Activated T-helper 9 cell treated with anti-CD3 and anti-CD28 coated beads, Interleukin-2, amount 50 U/mL, for 16 hours (primary cell): ENCODE data around the gene EPB41L5.
"Not testable (repeated sequence)": the region's sequence is repeated elsewhere in the genome, so short reads cannot be mapped to it uniquely, and the experiment has no call there.

Source experiments
- DNase-seq: peaks from one replicate; pipeline ENCODE4 v3.0.0-alpha.2; 2020; ENCODE audit warnings: low read depth

The EPB41L5 gene

DNA sequence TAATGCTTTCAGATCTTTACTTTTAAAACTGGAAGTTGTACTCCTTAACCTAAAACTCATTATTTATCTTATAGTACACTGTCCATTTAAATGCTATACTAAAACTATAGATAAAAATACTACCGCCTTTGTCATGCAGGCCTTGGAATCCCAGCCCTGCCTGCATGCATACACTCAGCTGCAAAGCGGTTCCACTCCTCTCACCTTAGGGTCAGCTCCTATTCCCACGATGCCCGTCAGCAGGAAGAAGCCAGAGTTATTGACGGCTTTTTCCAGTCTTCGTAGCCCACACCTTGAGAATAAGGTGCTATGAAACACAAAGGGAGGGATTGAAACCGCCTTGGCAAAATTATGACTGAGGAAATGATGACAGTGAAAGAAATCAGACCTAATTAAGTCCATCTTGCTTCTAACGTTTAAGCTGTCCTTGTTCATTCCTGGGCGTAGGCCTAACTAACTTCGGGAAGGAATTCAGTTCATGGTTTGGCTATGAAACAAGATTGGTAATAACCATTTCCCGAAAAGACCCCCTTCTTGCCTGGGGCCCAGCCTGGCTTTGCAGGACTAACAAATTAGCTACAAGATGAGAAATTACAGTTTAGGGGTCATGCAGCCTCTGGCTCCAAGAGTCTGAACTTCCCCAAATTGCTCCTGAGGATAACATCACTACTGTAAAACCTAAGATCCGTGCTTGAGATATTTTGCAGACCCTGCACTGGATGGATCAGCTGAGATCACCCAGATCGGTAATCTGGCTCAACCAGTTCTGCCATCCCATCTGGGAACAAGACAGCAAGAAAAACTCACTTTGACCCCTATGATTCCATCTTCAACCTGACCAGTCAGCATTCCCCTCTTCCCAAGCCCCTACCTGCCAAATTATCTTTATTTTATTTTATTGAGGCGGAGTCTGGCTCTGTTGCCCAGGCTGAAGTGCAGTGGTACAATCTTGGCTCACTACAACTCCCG is 17.1 kb downstream of the EPB41L5 start:
- no peak for DNase-seq

GRCh38 chr2:120032297-120032696 is 19.4 kb downstream of the EPB41L5 start:
- DNase-seq: no peak

DNA sequence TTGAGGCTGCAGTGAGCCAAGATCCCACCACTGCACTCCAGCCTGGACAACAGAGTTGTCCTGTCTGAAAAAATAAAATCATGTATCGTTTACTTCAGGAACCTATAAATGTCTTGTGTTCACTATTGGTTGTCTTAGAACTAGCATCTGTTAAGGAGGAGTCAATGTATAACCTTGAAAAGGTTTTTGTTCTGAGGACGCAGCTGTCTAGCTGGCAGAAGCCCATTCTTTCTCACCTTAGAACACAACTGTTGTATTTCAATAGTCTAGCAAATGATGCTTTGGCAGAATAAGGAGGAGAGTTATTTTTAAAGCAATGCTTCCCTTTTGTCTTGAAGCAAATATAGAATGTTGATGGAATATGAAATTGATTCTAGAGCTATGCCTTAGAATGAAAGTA is 21.1 kb downstream of the EPB41L5 start:
- DNase-seq: no peak

DNA sequence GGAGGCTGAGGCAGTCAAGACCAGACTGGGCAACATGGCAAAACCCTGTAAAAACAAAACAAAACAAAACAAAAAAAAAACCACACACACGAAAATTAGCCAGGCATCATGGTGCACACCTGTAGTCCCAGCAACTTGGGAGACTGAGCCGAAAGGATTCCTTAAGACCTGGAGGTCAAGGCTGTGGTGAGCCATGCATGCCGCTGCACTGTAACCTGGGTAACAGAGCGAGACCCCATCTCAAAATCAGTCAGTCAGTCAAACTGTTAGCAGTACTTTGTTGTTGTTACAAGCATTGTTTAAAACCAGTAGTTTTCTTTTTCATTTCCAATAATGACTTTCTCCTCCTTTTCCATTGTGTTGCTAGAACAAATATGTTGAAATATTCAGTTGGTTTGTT is 21.7 kb downstream of the EPB41L5 start:
- DNase-seq: no peak

GRCh38 chr2:120036145-120036544 is 23.3 kb downstream of the EPB41L5 start:
- DNase-seq: no peak

GRCh38 chr2:120037995-120038541 is 25.2 kb downstream of the EPB41L5 start:
- no peak for DNase-seq

GRCh38 chr2:120042359-120042758 is 29.5 kb downstream of the EPB41L5 start:
- no peak for DNase-seq

GRCh38 chr2:120044336-120044735 is 31.5 kb downstream of the EPB41L5 start:
- DNase-seq: no peak

DNA sequence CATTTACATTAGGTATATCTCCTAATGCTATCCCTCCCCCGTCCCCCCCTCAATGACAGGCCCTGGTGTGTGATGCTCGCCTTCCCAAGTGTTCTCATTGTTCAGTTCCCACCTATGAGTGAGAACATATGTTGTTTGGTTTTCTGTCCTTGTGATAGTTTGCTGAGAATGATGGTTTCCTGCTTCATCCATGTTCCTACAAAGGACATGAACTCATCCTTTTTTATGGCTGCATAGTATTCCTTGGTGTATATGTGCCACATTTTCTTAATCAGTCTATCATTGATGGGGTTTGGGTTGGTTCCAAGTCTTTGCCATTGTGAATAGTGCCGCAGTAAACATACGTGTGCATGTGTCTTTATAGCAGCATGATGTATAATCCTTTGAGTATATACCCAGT is 32.9 kb downstream of the EPB41L5 start:
- not testable (repeated sequence) for DNase-seq

- not testable (repeated sequence) for DNase-seq
Observed at GRCh38 chr2:120046252-120046651, 33.4 kb downstream of the EPB41L5 start.

DNA sequence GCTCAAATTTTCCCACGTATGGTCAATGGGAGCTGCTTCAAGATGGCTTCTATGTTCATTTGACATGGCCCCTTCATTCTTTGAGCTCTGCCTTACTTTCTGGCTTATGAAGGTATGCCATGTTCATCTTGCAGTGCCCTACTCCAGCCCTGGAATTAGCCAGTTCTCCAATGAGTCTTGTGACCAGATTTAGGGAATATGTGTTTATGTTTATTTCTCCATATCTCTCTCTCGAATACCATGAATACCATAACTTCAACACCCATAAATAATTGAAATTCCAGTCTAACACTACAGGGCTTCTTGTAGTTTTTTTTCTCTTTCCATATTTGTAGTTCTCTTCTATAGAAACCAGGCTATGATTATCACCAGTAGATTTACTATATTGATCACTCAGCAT is 39.7 kb downstream of the EPB41L5 start:
- no peak for DNase-seq

DNA sequence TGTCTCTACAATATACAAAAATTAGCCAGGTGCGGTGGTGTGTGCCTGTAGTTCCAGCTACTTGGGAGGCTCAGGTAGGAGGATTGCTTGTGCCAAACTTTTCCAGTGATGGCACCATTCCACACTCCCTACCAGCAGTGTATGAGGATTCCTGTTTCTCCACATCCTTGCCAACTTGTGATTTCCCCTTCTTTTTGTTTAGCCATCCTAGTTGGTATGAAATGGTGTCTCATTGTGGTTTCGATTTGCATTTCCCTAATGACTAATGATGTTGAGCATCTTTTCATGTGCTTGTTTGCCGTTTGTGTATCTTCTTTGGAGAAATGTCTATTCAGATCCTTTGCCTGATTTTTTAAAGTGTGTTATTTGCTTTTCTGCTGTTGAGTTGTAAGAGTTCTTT is 41.0 kb downstream of the EPB41L5 start:
- no peak for DNase-seq

DNA sequence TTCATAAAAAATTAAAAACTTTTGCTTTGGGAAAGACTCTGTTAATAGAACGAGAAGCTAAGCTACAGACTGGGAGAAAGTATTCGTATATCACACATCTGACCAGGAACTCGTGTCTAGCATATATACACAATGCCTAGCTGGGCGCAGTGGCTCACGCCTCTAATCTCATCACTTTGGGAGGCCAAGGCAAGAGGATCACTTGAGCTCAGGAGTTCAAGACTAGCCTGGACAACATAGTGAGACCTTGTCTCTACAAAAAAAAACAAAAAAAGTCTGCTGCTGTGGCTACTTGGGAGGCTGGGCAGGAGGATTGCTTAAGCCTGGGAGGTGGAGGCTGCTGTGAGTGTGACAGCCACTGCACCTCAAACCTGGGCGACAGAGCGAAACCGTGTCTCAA is 46.6 kb downstream of the EPB41L5 start:
- DNase-seq: no peak

DNA sequence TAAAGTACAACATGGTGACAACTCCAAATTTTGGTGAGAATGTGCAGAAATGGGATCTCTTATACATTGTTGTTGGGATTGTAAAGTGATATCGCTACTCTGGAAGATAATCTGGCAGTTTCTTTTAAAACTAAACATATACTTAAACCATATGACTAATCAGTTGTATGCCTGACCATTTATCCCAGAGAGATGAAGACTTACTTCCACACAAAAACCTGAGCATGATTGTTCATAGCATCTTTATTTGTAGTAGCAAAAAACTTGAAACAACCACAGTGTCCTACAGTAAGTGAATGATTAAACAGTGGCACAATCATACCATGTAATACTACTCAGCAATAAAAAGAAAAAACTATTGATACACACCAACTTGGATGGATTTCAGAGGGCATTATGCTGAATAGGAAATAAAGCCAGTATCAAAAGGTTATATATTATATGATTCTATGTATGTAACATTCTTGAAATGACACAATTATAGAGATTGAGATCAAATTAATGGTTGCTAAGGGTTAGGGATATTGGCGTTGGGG is 47.3 kb downstream of the EPB41L5 start:
- DNase-seq: no peak

DNA sequence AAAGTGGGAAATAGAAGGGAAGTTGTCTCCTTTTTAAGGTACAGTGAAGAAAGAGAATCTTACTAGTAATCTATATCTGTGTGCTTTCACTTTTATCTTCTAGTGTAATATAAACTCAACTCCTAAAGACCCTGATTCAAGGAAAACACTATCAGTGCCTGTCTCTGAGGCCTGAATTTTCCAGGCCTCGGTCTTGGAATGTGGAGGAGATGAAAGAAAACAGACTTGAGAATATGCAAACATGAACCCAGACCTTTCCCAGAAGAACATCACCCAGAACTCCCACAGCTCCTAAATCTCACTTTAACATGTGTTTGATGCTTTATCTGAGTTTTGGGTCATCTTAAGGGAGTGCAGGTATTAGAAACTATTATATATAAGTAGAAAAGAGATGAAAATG is 51.8 kb downstream of the EPB41L5 start:
- DNase-seq: no peak

DNA sequence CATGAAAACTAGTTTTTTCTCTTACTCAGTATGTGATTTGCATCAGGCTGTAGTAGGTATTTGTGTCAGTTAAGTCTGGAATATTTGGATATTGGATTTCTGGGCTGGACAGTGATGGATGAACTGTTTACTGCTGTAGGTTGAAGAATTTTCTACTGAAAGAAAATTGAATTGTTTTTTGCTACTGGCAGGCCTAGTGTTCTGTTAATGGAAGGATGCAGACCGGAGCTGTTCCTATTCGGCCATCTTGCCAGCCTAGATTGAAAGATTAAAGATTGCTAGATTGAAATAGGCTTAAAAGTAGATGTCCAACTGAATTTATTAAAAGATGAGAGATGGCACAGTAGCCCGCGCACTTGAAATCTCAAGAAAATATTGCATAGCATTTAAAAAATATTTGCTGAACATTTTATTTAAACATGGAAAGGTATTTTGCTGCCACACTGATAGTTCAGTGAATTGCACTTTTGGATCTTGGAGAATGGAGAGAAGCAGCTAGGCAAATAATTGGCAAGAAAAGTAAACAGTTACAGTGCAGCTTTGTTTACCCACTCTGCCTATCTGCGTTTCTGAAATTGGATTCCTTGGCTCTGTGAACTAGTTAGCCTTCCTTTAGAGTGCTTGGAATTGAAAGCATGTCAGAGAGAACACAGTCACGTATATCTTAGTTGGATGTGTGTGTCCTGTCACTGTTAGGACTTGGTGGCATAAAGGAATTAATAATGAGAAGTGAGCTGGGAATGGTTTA is 54.1 kb downstream of the EPB41L5 start:
- DNase-seq: no peak

- not testable (repeated sequence) for DNase-seq
Observed at GRCh38 chr2:120068040-120068658, 55.3 kb downstream of the EPB41L5 start.

DNA sequence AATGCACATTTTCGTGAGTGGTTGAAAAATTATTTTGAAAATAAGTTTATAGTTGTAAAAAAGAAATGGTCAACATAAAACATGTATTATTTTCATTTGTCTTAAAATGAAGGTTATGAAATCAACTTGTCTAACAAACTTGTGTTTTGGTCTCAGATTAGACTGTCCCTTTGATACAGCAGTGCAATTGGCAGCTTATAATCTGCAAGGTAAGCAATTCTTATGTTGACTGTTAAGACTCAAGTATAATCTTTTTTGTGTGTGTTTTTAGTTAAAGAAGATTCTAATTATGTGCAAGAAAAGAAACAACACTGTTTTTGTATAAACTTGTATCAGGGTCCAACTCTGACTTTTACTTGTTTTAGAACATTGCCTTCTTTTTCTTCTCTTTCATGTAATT is 62.7 kb downstream of the EPB41L5 start:
- DNase-seq: no peak

GRCh38 chr2:120077896-120078295 is 65.0 kb downstream of the EPB41L5 start:
- DNase-seq: no peak

- no peak for DNase-seq
Observed at GRCh38 chr2:120079647-120080046, 66.8 kb downstream of the EPB41L5 start.

DNA sequence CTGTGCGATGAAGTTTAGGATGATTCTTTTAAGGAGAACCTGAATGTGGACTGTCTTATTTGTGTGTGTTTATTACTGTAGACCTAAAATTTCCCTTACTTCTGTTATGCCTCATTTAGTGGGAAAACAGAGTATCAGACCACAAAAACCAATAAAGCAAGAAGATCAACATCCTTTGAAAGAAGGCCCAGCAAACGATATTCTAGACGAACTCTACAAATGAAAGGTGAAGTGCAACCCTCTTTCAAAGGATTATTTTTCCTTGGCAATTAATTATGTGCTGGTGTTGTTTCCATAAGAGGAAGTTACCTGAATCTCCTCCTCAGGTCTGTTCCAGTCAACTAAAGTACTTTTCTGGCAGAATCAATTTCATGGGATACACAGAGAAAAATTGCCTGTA is 78.6 kb downstream of the EPB41L5 start:
- DNase-seq: no peak

GRCh38 chr2:120094795-120095194 is 81.9 kb downstream of the EPB41L5 start:
- no peak for DNase-seq
